ENCODE data around the gene KIAA1614.
A peak's percentile ranks its signal among the peaks of the same experiment; 100 is the strongest.

The KIAA1614 gene

DNA sequence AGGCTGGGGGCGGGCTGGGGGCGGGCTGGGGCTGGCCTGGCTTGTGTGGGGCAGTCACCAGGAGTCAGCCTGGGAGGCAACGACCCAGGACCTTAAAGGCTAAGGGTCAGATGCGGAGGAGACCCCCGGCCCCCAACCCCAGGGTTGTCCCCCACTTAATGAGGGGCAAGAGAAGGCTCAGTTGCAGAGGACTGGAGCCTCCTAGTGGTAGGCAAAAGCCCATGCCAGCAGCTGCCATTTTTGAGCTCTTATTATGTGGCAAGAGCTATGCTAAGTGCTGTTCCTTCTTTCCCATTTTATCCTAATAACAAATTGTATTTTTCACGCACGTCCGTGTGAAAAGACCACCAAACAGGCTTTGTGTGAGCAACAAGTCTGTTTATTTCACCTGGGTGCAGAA, 8.0 kb downstream of the KIAA1614 start:
- no peak for DNase-seq
- H3K4me3 ChIP-seq: no peak overlapping the region
- peaks cover 0 to 50% (median 31%) of the 10 kb centered on the region in 3 donors for H3K36me3 ChIP-seq
- no peaks in the 10 kb centered on the region for H3K9me3 ChIP-seq
- TF ChIP-seq, protein P1, sequence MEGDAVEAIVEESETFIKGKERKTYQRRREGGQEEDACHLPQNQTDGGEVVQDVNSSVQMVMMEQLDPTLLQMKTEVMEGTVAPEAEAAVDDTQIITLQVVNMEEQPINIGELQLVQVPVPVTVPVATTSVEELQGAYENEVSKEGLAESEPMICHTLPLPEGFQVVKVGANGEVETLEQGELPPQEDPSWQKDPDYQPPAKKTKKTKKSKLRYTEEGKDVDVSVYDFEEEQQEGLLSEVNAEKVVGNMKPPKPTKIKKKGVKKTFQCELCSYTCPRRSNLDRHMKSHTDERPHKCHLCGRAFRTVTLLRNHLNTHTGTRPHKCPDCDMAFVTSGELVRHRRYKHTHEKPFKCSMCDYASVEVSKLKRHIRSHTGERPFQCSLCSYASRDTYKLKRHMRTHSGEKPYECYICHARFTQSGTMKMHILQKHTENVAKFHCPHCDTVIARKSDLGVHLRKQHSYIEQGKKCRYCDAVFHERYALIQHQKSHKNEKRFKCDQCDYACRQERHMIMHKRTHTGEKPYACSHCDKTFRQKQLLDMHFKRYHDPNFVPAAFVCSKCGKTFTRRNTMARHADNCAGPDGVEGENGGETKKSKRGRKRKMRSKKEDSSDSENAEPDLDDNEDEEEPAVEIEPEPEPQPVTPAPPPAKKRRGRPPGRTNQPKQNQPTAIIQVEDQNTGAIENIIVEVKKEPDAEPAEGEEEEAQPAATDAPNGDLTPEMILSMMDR (IDR thresholded peaks at IDR 0.05): peak in 1 of 2 experiments; percentile 4
- H3K27me3 ChIP-seq: no peaks in the 10 kb centered on the region
- no peak overlapping the region for H3K27ac ChIP-seq
- intact Hi-C loops (cut with DNase I; ENCODE audit: low total_unique reads): no loop called here
- H3K4me1 ChIP-seq: peaks cover 0 to 2% (median 0%) of the 10 kb centered on the region in 4 donors

DNA sequence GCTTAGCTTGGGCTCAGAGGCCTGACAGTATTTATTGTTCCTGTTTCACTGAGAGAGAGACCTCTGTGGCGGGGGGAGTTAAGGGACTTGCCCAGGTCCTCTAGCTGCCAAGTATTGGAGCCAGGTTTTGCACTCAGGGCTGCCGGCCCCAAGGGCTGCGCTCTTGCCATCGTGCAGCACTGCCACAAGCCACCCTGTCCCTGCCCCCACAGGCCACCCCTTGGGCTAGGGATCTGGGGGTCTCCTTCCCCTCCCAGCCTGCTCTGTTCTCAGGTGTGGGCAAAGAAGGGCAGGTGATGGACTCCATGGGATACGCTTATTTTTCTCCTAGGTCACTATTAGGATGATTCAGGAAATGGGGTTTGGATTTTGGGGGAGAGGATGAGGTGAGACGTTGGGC, 8.7 kb downstream of the KIAA1614 start:
- H3K9me3 ChIP-seq: no peaks in the 10 kb centered on the region
- H3K4me1 ChIP-seq: peaks cover 0 to 9% (median 2%) of the 10 kb centered on the region in 4 donors
- intact Hi-C loops (cut with DNase I; ENCODE audit: low total_unique reads): no loop called here
- no peak overlapping the region for H3K4me3 ChIP-seq
- peaks cover 0 to 45% (median 28%) of the 10 kb centered on the region in 3 donors for H3K36me3 ChIP-seq
- H3K27me3 ChIP-seq: no peaks in the 10 kb centered on the region
- no peak for DNase-seq
- no peak overlapping the region for H3K27ac ChIP-seq
- TF ChIP-seq, protein P1 (IDR thresholded peaks at IDR 0.05): no peak

DNA sequence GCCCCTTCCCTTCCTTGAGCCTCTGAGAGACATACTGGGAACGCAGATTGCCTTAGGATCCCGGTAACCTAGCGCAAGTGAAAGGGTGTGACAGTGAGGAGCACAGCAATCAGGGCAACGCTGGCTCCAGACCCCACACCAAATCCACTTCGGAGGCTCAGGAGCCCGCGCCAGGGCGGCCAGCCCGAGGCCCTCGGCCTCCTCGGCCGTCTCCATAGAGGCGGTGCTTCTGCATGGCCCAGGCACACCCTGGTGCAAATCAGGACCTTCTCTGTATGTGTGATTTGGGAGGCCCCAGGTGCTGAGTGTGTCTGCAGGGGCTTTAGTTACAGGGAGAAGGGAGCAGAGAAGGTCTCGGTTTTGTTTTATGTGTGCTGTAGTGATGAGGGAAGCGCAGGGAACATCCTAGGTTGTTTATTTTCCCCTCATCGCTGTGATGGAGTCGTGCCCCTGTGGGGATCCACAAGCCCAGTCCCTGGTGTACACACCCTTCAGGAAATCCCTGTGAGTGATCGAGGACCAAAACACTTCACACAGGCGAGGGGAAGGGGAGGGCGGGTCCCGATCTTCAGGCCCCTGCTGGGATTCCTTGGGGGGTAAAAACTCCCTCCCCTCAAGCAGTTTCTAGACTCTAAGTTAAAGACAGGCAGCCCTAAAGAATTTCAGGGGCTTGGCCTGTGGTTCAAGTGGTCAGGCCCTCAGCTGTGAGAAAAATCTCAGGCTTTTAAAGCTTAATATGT, 9.4 kb downstream of the KIAA1614 start:
- intact Hi-C loops (cut with DNase I; ENCODE audit: low total_unique reads): no loop called here
- Histone ChIP-seq H3K4me3 (no peak overlapping the region), H3K27me3 (no peaks in the 10 kb centered on the region), H3K27ac (no peak overlapping the region), H3K4me1 (peaks cover 0 to 15% (median 6%) of the 10 kb centered on the region in 4 donors), H3K36me3 (peaks cover 0 to 39% (median 22%) of the 10 kb centered on the region in 3 donors), H3K9me3 (no peaks in the 10 kb centered on the region)
- no peak for DNase-seq
- TF ChIP-seq, protein P1 (IDR thresholded peaks at IDR 0.05): no peak

DNA sequence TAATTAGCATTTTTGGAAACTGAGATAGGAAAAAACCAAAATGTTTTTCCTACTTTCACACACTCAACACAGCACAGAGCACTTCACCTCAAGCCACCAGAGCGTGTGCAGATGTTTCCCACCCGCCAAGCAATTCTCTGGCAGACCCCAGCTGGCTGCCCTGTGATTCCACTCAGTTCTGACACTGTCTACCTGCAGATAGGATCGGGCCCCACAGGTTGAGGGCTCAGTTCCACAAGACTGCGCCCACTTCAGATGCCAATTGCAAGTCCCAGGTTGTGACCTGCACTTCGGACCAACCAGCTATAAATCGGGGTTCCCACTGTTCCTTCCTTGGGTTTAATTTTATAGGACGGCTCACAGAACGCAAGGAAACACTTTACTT, 9.9 kb downstream of the KIAA1614 start:
- Histone ChIP-seq H3K27ac (no peak overlapping the region), H3K36me3 (peaks cover 0 to 33% (median 19%) of the 10 kb centered on the region in 3 donors), H3K4me3 (no peak overlapping the region), H3K27me3 (no peaks in the 10 kb centered on the region), H3K9me3 (no peaks in the 10 kb centered on the region), H3K4me1 (peaks cover 0 to 15% (median 6%) of the 10 kb centered on the region in 4 donors)
- intact Hi-C loops (cut with DNase I; ENCODE audit: low total_unique reads): no loop called here
- TF ChIP-seq, protein P1 (IDR thresholded peaks at IDR 0.05): no peak
- no peak for DNase-seq

DNA sequence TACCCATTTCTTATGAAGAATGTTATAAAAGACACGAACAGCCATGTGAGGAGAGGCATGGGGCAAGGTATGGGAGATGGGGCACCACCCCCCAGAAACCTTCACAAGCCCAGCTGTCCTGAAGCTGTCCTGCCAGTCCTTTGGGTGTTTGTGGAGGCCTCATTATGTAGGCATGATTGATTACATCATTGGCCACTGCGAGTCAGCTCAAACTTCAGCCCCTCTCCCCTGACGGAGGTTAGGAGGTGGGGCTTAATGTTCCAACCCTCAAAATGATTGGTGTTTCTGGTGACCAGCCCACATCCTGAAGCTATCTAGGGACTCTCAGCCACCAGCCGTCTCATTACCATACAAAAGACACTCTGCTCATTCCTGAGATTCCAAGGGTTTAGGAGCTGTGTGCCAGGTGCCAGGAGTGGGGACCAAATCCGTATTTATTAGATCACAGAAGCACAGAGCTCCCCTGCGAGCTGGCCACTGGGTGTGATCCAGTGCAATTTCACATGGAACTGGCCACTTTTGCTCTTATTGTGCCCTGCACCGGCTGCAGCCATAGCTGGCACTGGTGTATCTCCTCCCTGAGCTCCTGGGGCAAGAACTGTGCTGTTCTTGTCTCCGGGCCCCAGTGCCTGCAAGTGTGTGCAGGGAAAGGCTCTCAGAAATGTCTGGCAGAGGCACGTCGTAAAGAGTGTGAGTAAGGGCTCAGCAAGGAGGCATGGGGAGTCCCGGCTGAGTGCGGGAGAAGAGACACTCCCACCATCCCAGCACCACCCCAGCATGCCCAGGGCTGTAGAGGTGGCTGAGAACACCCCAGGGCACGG, 10.5 kb downstream of the KIAA1614 start:
- intact Hi-C loops (cut with DNase I; ENCODE audit: low total_unique reads): no loop called here
- Histone ChIP-seq H3K4me1 (peaks cover 0 to 18% (median 6%) of the 10 kb centered on the region in 4 donors), H3K27ac (no peak overlapping the region), H3K27me3 (no peaks in the 10 kb centered on the region), H3K36me3 (peaks cover 0 to 27% (median 14%) of the 10 kb centered on the region in 3 donors), H3K4me3 (no peak overlapping the region), H3K9me3 (no peaks in the 10 kb centered on the region)
- no peak for DNase-seq
- TF ChIP-seq, protein P1 (IDR thresholded peaks at IDR 0.05): no peak

All from tibial artery (tissue), 4 donors.